Gastroesophageal sphincter (tissue), 3 donors: ENCODE measurements around the gene DUSP15.

Source experiments
- POLR2A ChIP-seq, 2 donors: fragments of 450-650 bp; IDR thresholded peaks; one replicate each; pipeline ENCODE4 v1.6.1; 2017; ENCODE audit warnings: antibody characterized with exemption in 2 of 2, mild to moderate bottlenecking in 2 of 2, moderate library complexity in 1 of 2
- POLR2AphosphoS5 ChIP-seq: sonication (generic); formaldehyde crosslinking; IDR thresholded peaks from one replicate; pipeline ENCODE4 v1.6.1; 2017; ENCODE audit warnings: antibody characterized with exemption
- TF ChIP-seq, protein P1 (sequence below), 4 experiments: fragments of 200-600 bp in 2 of 4; fragments of 450-650 bp in 2 of 4; sonication (generic) in 1 of 4; IDR thresholded peaks; one replicate each; pipeline ENCODE4 v1.5.1; 2017 to 2019; ENCODE audit warnings: antibody characterized with exemption in 4 of 4, mild to moderate bottlenecking in 2 of 4, moderate library complexity in 2 of 4

DNA sequence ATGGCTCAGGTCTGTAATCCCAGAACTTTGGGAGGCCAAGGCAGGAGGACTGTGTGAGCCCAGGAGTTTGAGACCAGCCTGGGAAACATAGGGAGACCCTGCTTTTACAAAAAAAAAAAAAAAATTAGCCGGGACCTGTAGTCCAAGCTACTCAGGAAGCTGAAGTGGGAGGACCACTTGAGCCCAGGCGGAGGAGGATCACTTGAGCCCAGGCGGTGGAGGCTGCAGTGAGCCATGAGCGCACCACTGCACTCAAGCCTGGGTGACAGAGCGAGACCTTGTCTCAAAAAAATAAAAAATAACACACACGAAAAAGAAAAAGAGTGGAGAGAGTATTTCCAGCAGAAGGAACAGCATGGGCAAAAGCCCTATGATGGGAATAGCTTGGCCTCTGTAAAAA lies 2.1 kb upstream of the DUSP15 start:
- TF ChIP-seq, protein P1, sequence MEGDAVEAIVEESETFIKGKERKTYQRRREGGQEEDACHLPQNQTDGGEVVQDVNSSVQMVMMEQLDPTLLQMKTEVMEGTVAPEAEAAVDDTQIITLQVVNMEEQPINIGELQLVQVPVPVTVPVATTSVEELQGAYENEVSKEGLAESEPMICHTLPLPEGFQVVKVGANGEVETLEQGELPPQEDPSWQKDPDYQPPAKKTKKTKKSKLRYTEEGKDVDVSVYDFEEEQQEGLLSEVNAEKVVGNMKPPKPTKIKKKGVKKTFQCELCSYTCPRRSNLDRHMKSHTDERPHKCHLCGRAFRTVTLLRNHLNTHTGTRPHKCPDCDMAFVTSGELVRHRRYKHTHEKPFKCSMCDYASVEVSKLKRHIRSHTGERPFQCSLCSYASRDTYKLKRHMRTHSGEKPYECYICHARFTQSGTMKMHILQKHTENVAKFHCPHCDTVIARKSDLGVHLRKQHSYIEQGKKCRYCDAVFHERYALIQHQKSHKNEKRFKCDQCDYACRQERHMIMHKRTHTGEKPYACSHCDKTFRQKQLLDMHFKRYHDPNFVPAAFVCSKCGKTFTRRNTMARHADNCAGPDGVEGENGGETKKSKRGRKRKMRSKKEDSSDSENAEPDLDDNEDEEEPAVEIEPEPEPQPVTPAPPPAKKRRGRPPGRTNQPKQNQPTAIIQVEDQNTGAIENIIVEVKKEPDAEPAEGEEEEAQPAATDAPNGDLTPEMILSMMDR (IDR thresholded peaks at IDR 0.05), result no peak
- TF ChIP-seq POLR2AphosphoS5 (no peak), POLR2A (IDR thresholded peaks at IDR 0.05) (no peak)
